ENCODE results near the gene CX3CR1.

CX3CR1 gene

DNA sequence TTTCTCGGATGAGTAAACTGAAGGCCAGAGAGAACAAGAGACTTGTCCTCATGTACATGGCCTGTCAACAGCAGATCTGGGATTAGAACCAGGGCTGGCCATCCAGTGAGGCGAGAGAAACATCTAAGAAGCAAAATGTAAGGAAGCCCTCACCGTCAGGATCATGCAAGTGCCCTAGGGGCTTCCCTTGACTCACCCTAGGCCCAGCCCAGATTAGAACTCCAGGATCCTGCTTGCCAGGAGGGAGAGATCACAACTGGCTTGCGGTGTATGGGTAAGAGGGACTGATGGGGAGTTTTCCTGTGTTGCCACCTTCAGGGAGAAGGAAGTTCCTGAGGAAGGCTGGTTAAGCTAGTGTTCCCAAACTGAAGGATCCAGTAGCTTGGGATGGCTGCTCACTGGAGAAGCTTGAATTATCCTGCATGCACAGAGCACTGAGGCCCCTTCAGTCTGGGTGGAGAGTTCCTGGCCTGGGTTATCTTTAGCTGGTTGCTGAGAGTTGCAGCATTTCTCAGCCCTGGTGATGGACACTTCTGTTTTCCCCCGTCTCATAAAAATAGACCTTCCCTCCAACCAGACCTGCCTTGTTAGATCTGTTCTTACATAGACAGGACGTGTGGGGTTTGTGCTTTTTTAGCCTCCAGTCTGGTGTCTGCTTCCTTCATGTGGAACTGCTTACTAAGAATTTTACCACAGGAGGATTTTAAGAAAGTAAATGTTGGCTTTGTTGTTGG is 59.3 kb downstream of the CX3CR1 start:
- DNase-seq, result no peak

DNA sequence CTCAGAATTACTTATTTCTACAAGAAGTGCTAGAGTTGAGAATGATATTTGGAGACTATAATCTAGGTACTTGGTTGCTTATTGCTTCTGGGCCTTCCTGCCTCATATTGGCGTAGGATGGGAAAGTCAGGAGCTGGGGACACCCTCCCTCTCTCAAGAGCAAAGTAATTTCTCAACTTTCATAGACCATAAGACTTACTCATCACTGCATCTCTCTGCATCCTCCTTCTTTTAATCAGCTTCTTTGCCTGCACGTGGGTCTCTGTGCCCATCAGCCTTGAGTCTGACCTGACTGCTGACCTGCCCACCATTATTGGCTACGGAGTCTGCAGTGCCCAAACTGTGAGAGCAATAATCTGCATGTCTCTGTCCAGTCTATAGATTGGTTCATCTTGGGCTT is 60.1 kb downstream of the CX3CR1 start:
- DNase-seq, result no peak

DNA sequence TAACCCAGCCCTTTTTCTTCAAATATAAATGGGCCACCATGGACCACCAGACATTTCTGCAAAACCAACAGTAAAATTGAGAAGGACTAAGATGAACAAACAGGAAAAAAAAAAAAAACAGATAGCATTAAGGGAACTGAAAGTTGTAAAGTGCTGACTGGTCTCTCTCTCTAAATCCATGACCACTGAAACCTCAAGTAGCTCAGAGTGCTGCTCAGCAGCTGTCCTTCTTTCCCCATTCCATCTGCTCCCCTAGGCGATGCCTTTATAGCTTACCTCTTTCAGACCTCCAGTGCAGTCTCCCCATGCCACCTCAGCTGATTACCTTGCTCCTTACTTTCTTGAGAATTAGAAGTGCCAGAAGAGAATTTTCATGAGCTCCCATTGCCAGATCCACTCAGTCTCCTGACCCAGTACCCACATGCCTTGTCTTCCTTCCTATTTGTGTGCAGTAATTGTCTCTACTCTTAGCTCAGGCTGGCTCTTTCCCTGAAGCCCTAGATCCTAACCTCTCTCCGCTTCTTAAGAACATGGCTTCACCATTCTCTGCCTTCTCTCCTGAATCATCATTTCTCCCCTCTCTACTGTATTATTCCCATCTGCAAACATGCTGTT is 63.6 kb downstream of the CX3CR1 start:
- DNase-seq, result no peak

DNA sequence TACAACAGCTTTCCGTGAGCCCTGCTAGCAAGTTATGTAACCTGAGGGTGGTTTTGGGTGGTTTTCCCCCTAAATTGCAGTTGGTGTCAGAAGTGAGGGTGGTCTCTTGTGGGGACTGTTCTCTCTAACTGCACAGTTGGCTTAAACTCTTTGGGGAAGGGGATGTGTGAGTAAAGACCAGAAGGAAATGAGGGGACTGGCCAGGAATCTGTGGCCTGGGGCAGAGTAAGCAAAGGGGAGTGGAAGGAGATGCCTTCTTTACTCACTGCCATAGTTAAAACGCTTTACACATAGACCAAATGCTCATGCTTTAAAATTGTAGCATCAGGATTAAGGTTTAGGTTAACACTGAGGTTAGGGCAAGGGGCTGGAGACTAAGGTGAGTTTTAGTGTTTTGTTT is 66.2 kb downstream of the CX3CR1 start:
- no peak for DNase-seq

Measured in NCI-H226 (cell line).